Effector memory CD4-positive, alpha-beta T cell (primary cell): Measurements from ENCODE around the gene AREL1.

ENCODE experiments used
- DNase-seq, 3 donors: peaks; one replicate each; pipeline ENCODE4 v3.0.0-alpha.2; 2020
- H3K27ac ChIP-seq: 2 replicates; pipeline ENCODE4 v1.7.0; 2013; ENCODE audit warnings: mild to moderate bottlenecking, low read length, moderate library complexity; ENCODE audit not compliant: insufficient read depth, poor library complexity, severe bottlenecking
- H3K27me3 ChIP-seq: replicated peaks from 2 replicates; pipeline ENCODE4 v1.7.0; 2013; ENCODE audit warnings: mild to moderate bottlenecking, low read length; ENCODE audit not compliant: insufficient read depth, control insufficient read depth, poor library complexity, severe bottlenecking
- H3K36me3 ChIP-seq: 2 replicates; pipeline ENCODE4 v1.7.0; 2013; ENCODE audit warnings: mild to moderate bottlenecking, low read length, moderate library complexity; ENCODE audit not compliant: control insufficient read depth, insufficient read depth
- H3K4me1 ChIP-seq: 2 replicates; pipeline ENCODE4 v1.7.0; 2013; ENCODE audit warnings: low read length, mild to moderate bottlenecking; ENCODE audit not compliant: control insufficient read depth, insufficient read depth, poor library complexity, severe bottlenecking
- H3K4me3 ChIP-seq: 2 replicates; pipeline ENCODE4 v1.7.0; 2013; ENCODE audit warnings: low read length, low read depth, mild to moderate bottlenecking; ENCODE audit not compliant: insufficient read depth, poor library complexity, severe bottlenecking
- H3K9me3 ChIP-seq: 2 replicates; pipeline ENCODE4 v1.7.0; 2013; ENCODE audit warnings: mild to moderate bottlenecking, low read length, moderate library complexity; ENCODE audit not compliant: control insufficient read depth

AREL1 gene

DNA sequence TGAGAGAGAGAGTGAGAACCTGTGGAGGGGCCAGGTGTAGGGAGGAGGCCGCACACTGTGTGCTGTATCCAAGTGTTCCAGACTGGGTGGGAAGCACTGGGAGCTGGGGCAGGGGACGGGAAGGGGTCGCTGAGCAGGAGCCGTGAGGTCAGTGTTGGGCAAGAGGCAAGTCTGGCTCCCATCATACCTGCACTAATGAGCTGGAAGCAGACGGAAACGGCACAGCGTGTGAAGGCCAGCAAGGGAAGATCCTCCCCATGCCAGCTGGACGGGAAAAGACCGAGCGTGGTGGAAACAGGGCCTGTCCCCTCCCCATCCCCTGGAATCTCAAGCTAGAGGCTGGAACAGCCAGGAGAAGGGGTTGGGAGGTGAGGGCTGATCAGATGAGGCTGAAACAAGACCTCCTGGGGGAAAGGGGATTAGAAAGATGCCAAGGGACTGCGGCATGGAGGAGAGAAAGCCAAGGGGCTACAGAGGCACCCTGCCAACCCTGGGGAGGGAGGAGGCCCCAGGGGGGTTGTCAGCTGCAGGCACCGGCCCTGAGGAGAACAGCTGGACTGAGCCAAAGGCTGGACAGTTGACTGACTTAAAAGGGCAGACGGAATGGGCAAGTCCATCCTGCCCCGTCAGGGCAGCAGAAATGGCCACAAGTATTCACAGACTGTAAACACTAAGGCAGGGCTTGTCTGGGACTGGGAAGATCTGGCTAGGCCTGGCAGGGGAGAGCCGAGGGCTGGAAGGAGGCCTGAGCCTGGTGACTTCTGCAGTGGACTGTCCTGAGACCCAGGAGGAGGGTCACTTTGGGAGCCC is 81.8 kb downstream of the AREL1 start:
- Histone ChIP-seq H3K4me3 (no peak overlapping the region), H3K36me3 (no peaks in the 10 kb centered on the region), H3K9me3 (no peaks in the 10 kb centered on the region), H3K27ac (no peak overlapping the region), H3K4me1 (no peaks in the 10 kb centered on the region), H3K27me3 (no peaks in the 10 kb centered on the region)
- DNase-seq = no peak

DNA sequence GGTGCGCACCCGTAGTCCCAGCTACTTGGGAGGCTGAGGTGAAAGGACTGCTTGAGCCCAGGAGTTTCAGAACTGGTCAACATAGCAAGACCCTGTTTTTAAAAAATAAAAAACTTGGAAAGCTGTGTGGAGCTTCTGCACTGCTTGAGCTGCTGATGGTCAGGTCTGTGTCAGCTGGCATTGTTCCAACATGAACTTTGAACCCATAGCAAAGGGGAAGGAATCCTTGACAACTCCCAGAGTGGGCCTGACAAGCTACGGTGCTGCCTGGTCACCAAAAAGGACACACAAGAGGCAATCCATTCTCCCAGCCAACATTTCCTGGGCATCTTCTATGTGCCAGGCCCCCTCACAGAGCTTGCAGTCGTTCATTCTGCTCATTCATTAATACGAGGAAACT is 84.5 kb downstream of the AREL1 start:
- DNase-seq = no peak
- H3K4me1 ChIP-seq = no peaks in the 10 kb centered on the region
- H3K9me3 ChIP-seq = no peaks in the 10 kb centered on the region
- H3K27me3 ChIP-seq = no peaks in the 10 kb centered on the region
- no peak overlapping the region for H3K4me3 ChIP-seq
- no peaks in the 10 kb centered on the region for H3K36me3 ChIP-seq
- H3K27ac ChIP-seq = no peak overlapping the region

DNA sequence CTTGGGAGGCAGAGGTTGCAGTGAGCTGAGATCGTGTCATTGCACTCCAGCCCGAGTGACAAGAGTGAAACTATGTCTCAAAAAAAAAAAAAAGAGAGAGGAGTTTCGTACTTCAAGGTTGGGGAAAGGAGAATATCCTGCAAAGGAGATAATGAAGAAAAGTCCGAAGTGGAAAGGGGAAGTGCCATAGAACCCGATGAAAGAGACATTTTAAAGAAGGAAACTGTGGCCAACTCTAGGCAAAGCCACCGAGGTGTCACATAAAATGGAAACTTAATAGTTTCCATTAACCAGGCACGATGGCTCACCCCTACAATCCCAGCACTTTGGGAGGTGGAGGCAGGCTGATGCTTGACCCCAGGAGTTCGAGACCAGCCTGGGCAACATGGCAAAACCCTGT is 85.8 kb downstream of the AREL1 start:
- H3K36me3 ChIP-seq = no peaks in the 10 kb centered on the region
- H3K9me3 ChIP-seq = no peaks in the 10 kb centered on the region
- H3K4me1 ChIP-seq = no peaks in the 10 kb centered on the region
- H3K27me3 ChIP-seq = no peaks in the 10 kb centered on the region
- H3K27ac ChIP-seq = no peak overlapping the region
- no peak for DNase-seq
- H3K4me3 ChIP-seq = no peak overlapping the region

DNA sequence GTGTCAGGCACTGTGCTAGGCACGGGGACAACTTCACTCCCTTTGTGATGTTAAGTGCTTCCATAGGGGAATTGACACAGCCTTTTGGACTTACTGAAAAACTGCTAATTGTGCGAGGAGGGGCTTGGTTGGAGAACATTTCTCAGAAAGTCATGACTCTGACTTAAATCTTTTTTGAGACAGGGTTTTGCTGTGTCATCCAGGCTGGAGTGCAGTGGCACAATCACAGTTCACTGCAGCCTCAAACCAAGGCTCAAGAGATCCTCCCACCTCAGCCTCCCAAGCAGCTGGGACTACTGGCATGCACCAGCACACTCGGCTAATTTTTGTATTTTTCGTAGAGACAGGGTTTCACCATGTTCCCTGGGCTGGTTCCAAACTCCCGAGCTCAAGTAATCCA is 90.6 kb downstream of the AREL1 start:
- no peak overlapping the region for H3K4me3 ChIP-seq
- DNase-seq = no peak
- no peak overlapping the region for H3K27ac ChIP-seq
- no peaks in the 10 kb centered on the region for H3K27me3 ChIP-seq
- peaks cover 20% of the 10 kb centered on the region for H3K4me1 ChIP-seq
- H3K9me3 ChIP-seq = no peaks in the 10 kb centered on the region
- H3K36me3 ChIP-seq = no peaks in the 10 kb centered on the region

DNA sequence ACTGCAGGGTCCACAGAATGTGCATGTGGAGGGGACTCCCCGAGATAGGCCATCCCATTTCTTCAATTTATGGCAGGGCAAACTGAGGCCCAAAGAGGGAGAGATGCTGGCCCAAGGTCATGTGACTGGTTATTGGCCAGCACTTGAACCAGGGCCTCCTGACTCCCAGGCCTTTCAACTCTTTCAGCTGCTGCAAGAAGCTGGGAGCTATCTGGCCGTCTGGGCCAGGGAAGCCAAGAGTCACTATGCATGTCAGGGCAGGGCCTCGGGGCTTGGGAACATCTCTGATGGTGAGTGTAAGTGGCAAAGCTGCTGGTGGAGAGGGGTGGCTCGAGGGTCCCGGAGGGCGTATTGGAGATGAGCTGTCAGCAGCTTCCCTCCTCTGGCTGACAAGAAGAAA is 91.3 kb downstream of the AREL1 start:
- no peak overlapping the region for H3K27ac ChIP-seq
- H3K36me3 ChIP-seq = no peaks in the 10 kb centered on the region
- H3K9me3 ChIP-seq = no peaks in the 10 kb centered on the region
- no peaks in the 10 kb centered on the region for H3K27me3 ChIP-seq
- no peak overlapping the region for H3K4me3 ChIP-seq
- peaks cover 20% of the 10 kb centered on the region for H3K4me1 ChIP-seq
- DNase-seq = no peak

DNA sequence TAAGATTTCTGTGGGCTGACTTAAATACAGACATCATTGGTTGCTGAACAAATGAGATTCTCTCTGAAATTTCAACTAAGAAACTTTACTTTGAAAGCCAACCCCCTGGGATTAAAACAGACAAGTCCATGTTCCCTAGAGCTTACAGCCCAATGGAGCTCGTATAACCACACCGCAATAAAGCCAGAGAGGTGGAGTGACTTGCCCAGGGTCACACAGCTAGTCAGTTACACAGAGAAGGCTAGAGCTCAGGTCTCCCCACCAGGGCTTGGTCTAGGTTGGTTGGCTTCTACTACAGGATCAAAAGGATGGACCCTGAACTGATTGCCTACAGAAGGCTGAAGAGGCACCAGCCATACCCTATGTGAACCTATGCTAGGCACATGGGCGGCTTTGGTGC is 92.0 kb downstream of the AREL1 start:
- Histone ChIP-seq H3K27ac (no peak overlapping the region), H3K4me1 (peaks cover 20% of the 10 kb centered on the region), H3K27me3 (no peaks in the 10 kb centered on the region), H3K9me3 (no peaks in the 10 kb centered on the region), H3K36me3 (no peaks in the 10 kb centered on the region), H3K4me3 (no peak overlapping the region)
- DNase-seq = no peak

DNA sequence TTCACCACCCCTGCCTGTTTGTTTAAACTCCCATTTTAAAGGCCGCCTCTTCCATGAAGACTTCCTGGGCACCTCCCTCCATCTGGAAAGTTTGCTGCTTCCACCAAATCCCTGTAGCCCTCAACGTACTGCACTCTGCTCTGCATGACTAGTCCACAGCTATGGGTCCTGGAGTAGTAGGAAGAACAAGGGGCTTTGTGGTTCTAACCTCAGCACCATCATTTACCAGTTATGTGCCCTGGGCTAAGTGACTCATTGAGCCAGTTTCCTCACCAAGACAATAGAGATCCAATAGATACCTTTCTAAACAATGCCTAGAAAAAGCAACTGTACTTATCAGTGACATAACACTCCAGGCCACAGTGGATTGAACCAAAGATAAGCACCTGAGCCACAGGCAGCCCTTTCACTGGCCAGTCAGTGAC is 92.4 kb downstream of the AREL1 start:
- no peak overlapping the region for H3K27ac ChIP-seq
- DNase-seq = peak in 1 of 3 donors; percentile 12
- peaks cover 20% of the 10 kb centered on the region for H3K4me1 ChIP-seq
- no peaks in the 10 kb centered on the region for H3K27me3 ChIP-seq
- H3K4me3 ChIP-seq = no peak overlapping the region
- H3K36me3 ChIP-seq = no peaks in the 10 kb centered on the region
- no peaks in the 10 kb centered on the region for H3K9me3 ChIP-seq

DNA sequence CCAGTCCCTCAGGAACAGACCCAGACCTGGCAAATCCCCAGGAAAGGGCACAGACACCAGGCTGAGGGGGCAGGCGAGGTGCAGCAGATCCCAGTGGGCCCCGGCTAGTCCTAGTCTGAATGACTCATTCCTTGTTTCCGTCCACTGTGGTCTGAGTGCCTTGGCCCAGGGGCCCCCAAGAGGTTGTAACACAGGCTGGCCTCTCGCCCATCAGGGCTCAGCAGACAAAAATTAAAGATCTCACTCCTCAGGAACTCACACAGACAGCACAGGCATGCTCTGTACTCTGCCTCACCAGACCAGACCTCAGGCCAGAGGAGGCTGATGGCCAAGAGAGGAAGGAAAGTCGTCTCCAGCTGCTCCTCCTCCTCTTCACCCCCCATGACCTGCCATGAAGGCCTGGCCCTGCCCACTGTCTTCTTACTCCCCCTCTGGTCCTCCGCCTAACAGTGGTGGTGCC is 93.2 kb downstream of the AREL1 start:
- no peaks in the 10 kb centered on the region for H3K9me3 ChIP-seq
- no peak for DNase-seq
- H3K36me3 ChIP-seq = no peaks in the 10 kb centered on the region
- H3K27me3 ChIP-seq = no peaks in the 10 kb centered on the region
- H3K4me3 ChIP-seq = no peak overlapping the region
- H3K27ac ChIP-seq = no peak overlapping the region
- peaks cover 20% of the 10 kb centered on the region for H3K4me1 ChIP-seq

DNA sequence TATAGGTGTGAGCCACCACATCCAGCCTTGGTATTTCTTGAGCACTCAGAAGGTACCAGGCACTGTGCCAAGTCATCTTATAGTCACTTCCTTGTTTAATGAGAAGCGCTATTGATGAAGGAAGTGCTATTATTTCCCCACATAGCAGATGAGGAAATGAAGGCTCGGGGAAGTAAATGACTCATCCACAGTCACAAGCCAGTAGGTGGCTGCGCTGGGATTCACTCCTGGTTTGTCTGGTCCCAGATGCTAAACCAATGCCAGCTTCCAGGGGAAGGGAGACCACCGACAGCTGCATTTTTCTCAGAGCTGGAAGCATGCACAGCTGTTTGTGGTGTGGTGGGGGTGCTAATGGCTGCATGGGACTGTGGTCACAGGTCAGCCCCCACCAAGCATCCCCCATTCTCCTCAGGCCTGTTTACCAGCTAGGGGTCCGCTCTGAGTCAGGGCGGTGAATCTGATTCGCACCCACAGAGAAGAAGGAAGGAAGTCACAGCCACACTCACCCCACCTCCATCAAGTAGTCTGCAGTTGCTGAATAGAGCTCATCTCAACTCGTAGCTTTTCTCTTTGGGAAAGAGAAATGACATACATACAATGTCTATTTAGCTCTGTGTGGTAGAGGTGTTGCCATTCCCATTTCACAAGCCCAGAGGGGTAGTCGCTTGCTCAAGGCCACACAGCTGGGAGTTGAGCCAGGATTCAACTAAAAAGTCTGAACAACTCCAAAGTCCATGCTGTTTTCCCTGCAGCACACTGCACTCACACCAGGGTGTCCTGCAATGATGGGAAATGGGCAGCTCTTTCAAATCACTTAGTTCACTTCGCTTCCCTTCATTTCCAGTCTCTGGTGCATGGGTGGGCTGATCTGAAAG is 94.6 kb downstream of the AREL1 start:
- Histone ChIP-seq H3K4me3 (peak overlapping the region; percentile 2), H3K27me3 (no peaks in the 10 kb centered on the region), H3K4me1 (peaks cover 20% of the 10 kb centered on the region), H3K9me3 (no peaks in the 10 kb centered on the region), H3K27ac (peak overlapping the region; percentile 12), H3K36me3 (no peaks in the 10 kb centered on the region)
- DNase-seq = peak; percentile 49 to 66 (median 64)
